Measurements from ENCODE around the gene DSG4.

- TF ChIP-seq CTCF (IDR thresholded peaks at IDR 0.05; ENCODE audit: borderline replicate concordance, extremely low read depth, low read length, poor library complexity, severe bottlenecking) = no peak
- TF ChIP-seq EZH2 (IDR thresholded peaks at IDR 0.05; ENCODE audit: borderline replicate concordance, low read depth, low read length, severe bottlenecking) = no peak
These were observed 64.9 kb downstream of the DSG4 start for GRCh38 chr18:31441493-31441892.
